ENCODE measurements around the gene PCNX2.

- TF ChIP-seq ATF1 (CRISPR knock-in tag; IDR thresholded peaks at IDR 0.05) (no peak), SNAI1 (CRISPR knock-in tag; IDR thresholded peaks at IDR 0.05; ENCODE audit: borderline replicate concordance) (no peak), HCFC1 (IDR thresholded peaks at IDR 0.05; ENCODE audit: low read depth, low read length) (no peak), ZBTB37 (CRISPR knock-in tag; IDR thresholded peaks at IDR 0.05) (no peak), BHLHE40 (IDR thresholded peaks at IDR 0.05; ENCODE audit: low read length) (no peak), FOXO4 (CRISPR knock-in tag; conservative IDR thresholded peaks at IDR 0.05) (no peak), MTA1 (CRISPR knock-in tag; IDR thresholded peaks at IDR 0.05; ENCODE audit: borderline replicate concordance) (no peak), ZNF776 (CRISPR knock-in tag; IDR thresholded peaks at IDR 0.05) (no peak), EZH2 (conservative IDR thresholded peaks at IDR 0.05; ENCODE audit: low read depth, low read length) (no peak), ZNF121 (CRISPR knock-in tag; IDR thresholded peaks at IDR 0.05) (no peak), NAIF1 (CRISPR knock-in tag; IDR thresholded peaks at IDR 0.05; ENCODE audit: borderline replicate concordance) (no peak)
- TF ChIP-seq, protein P1, sequence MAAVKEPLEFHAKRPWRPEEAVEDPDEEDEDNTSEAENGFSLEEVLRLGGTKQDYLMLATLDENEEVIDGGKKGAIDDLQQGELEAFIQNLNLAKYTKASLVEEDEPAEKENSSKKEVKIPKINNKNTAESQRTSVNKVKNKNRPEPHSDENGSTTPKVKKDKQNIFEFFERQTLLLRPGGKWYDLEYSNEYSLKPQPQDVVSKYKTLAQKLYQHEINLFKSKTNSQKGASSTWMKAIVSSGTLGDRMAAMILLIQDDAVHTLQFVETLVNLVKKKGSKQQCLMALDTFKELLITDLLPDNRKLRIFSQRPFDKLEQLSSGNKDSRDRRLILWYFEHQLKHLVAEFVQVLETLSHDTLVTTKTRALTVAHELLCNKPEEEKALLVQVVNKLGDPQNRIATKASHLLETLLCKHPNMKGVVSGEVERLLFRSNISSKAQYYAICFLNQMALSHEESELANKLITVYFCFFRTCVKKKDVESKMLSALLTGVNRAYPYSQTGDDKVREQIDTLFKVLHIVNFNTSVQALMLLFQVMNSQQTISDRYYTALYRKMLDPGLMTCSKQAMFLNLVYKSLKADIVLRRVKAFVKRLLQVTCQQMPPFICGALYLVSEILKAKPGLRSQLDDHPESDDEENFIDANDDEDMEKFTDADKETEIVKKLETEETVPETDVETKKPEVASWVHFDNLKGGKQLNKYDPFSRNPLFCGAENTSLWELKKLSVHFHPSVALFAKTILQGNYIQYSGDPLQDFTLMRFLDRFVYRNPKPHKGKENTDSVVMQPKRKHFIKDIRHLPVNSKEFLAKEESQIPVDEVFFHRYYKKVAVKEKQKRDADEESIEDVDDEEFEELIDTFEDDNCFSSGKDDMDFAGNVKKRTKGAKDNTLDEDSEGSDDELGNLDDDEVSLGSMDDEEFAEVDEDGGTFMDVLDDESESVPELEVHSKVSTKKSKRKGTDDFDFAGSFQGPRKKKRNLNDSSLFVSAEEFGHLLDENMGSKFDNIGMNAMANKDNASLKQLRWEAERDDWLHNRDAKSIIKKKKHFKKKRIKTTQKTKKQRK (IDR thresholded peaks at IDR 0.05; ENCODE audit: low read length): no peak
These were observed 300.3 kb downstream of the PCNX2 start for GRCh38 chr1:232995189-232995588.
